Body of pancreas (tissue), 4 donors: ENCODE data around the gene SLC12A6. TPM values are rescaled to one million over a fixed set of nuclear protein-coding genes. Genes with fewer than 3 reads are reported as not detected.
"Not testable (repeated sequence)": the region's sequence is repeated elsewhere in the genome, so short reads cannot be mapped to it uniquely, and the experiment has no call there.

Experiments used
- ATAC-seq: fragments of 150-250 bp; one replicate; pipeline ENCODE4 v1.9.1; 2016
- DNase-seq, 4 donors: peaks; one replicate each; pipeline ENCODE4 v3.0.0-alpha.2; 2019
- H3K27ac ChIP-seq, 4 donors: fragments of 200-600 bp; sonication (generic); 1 replicate in 3 of 4; 2 replicates in 1 of 4; pipeline versions ENCODE4 v1.5.1 to v1.6.1; 2016 to 2019; ENCODE audit warnings: mild to moderate bottlenecking in 1 of 4, mixed read lengths in 1 of 4, moderate library complexity in 1 of 4
- H3K27me3 ChIP-seq, 2 donors: fragments of 200-600 bp; sonication (generic); one replicate each; pipeline ENCODE4 v1.6.0; 2016; ENCODE audit warnings: mild to moderate bottlenecking in 1 of 2
- H3K36me3 ChIP-seq, 2 donors: fragments of 200-600 bp; sonication (generic); replicated peaks in 1 of 2; 2 replicates each; pipeline ENCODE4 v1.5.1; 2016; ENCODE audit warnings: low read depth in 2 of 2; ENCODE audit not compliant: insufficient read depth in 1 of 2
- H3K4me1 ChIP-seq: fragments of 200-600 bp; sonication (generic); one replicate; pipeline ENCODE4 v1.6.0; 2016
- H3K4me3 ChIP-seq, 2 donors: fragments of 200-600 bp; sonication (generic); 1 replicate in 1 of 2; 2 replicates in 1 of 2; pipeline ENCODE4 v1.5.1; 2016 to 2019
- H3K9me3 ChIP-seq, 3 donors: fragments of 200-600 bp; sonication (generic); 1 replicate in 2 of 3; 2 replicates in 1 of 3; pipeline ENCODE4 v1.5.1; 2016
- CTCF ChIP-seq, 7 experiments: fragments of 450-650 bp in 4 of 7; fragments of 200-600 bp in 3 of 7; sonication (generic) in 3 of 7; IDR thresholded peaks; one replicate each; pipeline ENCODE4 v1.5.1; 2016 to 2019; ENCODE audit warnings: antibody characterized with exemption in 7 of 7
- POLR2A ChIP-seq, 3 donors: fragments of 450-650 bp; IDR thresholded peaks; one replicate each; pipeline ENCODE4 v1.6.1; 2016; ENCODE audit warnings: antibody characterized with exemption in 3 of 3, mild to moderate bottlenecking in 2 of 3
- WGBS, 2 donors: methylation state at CpG; one replicate each; pipeline ENCODE4 v1.1.5; 2017; 5-methylcytosine and 5-hydroxymethylcytosine counted together
- intact Hi-C: fragments of 100-400 bp; cut with DNase I; formaldehyde crosslinking; loops from one replicate; pipeline ENCODE4 v1.15.1; 2023
- total RNA-seq, 2 donors: library from RNA; depleted of rRNA; stranded (reverse); fragments of >200 nt; gene quantifications; one replicate each; pipeline ENCODE4 v1.1.0, GENCODE V29; 2016

The SLC12A6 gene
- total RNA-seq, 2 donors from 2014 or later: 15.0 to 16.2 TPM

GRCh38 chr15:34349769-34350168 lies 12.2 kb upstream of the SLC12A6 start:
- intact Hi-C loops: no loop called here
- H3K36me3 ChIP-seq: no peaks in the 10 kb centered on the region
- 61 to 82% methylated on average over 4 of the region's 4 CpGs for WGBS, 2 donors
- H3K27ac ChIP-seq: no peak overlapping the region
- TF ChIP-seq POLR2A (IDR thresholded peaks at IDR 0.05) (no peak), CTCF (IDR thresholded peaks at IDR 0.05) (no peak)
- H3K4me3 ChIP-seq: no peak overlapping the region
- no peak for DNase-seq
- H3K4me1 ChIP-seq: no peaks in the 10 kb centered on the region
- ATAC-seq: no peak
- H3K27me3 ChIP-seq: no peaks in the 10 kb centered on the region
- no peaks in the 10 kb centered on the region for H3K9me3 ChIP-seq

GRCh38 chr15:34348735-34349300 lies 11.2 kb upstream of the SLC12A6 start:
- no peak for TF ChIP-seq CTCF (IDR thresholded peaks at IDR 0.05)
- no peak for TF ChIP-seq POLR2A (IDR thresholded peaks at IDR 0.05)
- intact Hi-C loops: no loop called here
- DNase-seq (no peak), ATAC-seq (no peak)
- Histone ChIP-seq H3K9me3 (no peaks in the 10 kb centered on the region), H3K4me3 (no peak overlapping the region), H3K27ac (no peak overlapping the region), H3K27me3 (no peaks in the 10 kb centered on the region), H3K4me1 (no peaks in the 10 kb centered on the region), H3K36me3 (no peaks in the 10 kb centered on the region)
- 30 to 42% methylated on average over 1 of the region's 1 CpG for WGBS, 2 donors

GRCh38 chr15:34347951-34348638 lies 10.5 kb upstream of the SLC12A6 start:
- Histone ChIP-seq H3K27ac (no peak overlapping the region), H3K9me3 (no peaks in the 10 kb centered on the region), H3K4me1 (peaks cover 3% of the 10 kb centered on the region), H3K4me3 (no peak overlapping the region), H3K36me3 (no peaks in the 10 kb centered on the region), H3K27me3 (no peaks in the 10 kb centered on the region)
- no peak for DNase-seq
- no peak for TF ChIP-seq CTCF (IDR thresholded peaks at IDR 0.05)
- TF ChIP-seq POLR2A (IDR thresholded peaks at IDR 0.05): no peak
- 69 to 77% methylated on average over 11 to 13 of the region's 13 CpGs for WGBS, 2 donors
- ATAC-seq: no peak
- intact Hi-C loops: no loop called here

GRCh38 chr15:34342737-34343575 lies 5.4 kb upstream of the SLC12A6 start, which contains the start of the genes NOP10 and NUTM1:
TSS of gene NOP10 (minus strand) at chr15:34343136. CDS start at chr15:34343073, 63 bp downstream.
TSS of gene NUTM1 (plus strand) at chr15:34343315. CDS start at chr15:34343697, 382 bp downstream.
- intact Hi-C loops: no loop called here

GRCh38 chr15:34342213-34342736 lies 4.7 kb upstream of the SLC12A6 start:
- DNase-seq, intact Hi-C loops, H3K27me3 ChIP-seq, H3K9me3 ChIP-seq, H3K36me3 ChIP-seq, ATAC-seq: not testable (repeated sequence)
- Histone ChIP-seq H3K4me3 (peak overlapping the region; percentile 55 to 87), H3K4me1 (peaks cover 20% of the 10 kb centered on the region), H3K27ac (peak overlapping the region; percentile 79 to 96 (median 91))
- WGBS, 2 donors: 38% methylated on average over 26 of the region's 26 CpGs

More at GRCh38 chr15:34342737-34343575, 5.4 kb upstream of the SLC12A6 start, which contains the start of the genes NOP10 and NUTM1:
- TF ChIP-seq POLR2A (IDR thresholded peaks at IDR 0.05) (peak; percentile 17 to 87 (median 86)), CTCF (IDR thresholded peaks at IDR 0.05) (peak; percentile 82 to 99 (median 97))
- Histone ChIP-seq H3K27me3 (no peaks in the 10 kb centered on the region), H3K27ac (peak within 1 kb of the TSS; percentile 79 to 96 (median 91)), H3K9me3 (no peaks in the 10 kb centered on the region), H3K36me3 (no peaks in the 10 kb centered on the region), H3K4me1 (peaks cover 20% of the 10 kb centered on the region), H3K4me3 (peak within 1 kb of the TSS; percentile 55 to 87)
- ATAC-seq (peak; percentile 98), DNase-seq (peak; percentile 87 to 92 (median 90))
- whole genome bisulfite sequencing, 2 donors: 1% methylated on average over 37 to 38 of the region's 38 CpGs
